Suprapubic skin (tissue), 3 donors: ENCODE measurements around the gene COL9A1.
"Not testable (repeated sequence)": the region's sequence is repeated elsewhere in the genome, so short reads cannot be mapped to it uniquely, and the experiment has no call there.

Experiments used
- POLR2A ChIP-seq, 2 donors: fragments of 450-650 bp; IDR thresholded peaks; one replicate each; pipeline ENCODE4 v1.6.1; 2017; ENCODE audit warnings: antibody characterized with exemption in 2 of 2, mild to moderate bottlenecking in 2 of 2, moderate library complexity in 2 of 2
- TF ChIP-seq, protein P1 (sequence below), 2 donors: fragments of 200-600 bp in 1 of 2; fragments of 450-650 bp in 1 of 2; sonication (generic) in 1 of 2; IDR thresholded peaks; one replicate each; pipeline ENCODE4 v1.5.1; 2016 to 2019; ENCODE audit warnings: antibody characterized with exemption in 2 of 2, mild to moderate bottlenecking in 1 of 2, moderate library complexity in 1 of 2

DNA sequence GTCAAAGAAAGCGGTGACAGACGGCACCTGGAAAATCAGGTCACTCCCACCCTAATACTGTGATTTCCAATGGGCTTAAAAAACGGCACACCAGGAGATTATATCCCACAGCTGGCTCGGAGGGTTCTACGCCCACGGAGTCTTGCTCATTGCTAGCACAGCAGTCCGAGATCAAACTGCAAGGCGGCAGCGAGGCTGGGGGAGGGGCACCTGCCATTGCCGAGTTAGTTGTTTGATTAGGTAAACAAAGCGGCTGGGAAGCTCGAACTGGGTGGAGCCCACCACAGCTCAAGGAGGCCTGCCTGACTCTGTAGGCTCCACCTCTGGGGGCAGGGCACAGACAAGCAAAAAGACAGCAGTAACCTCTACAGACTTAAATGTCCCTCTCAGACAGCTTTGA lies 14.9 kb upstream of the COL9A1 start:
- TF ChIP-seq, protein P1, sequence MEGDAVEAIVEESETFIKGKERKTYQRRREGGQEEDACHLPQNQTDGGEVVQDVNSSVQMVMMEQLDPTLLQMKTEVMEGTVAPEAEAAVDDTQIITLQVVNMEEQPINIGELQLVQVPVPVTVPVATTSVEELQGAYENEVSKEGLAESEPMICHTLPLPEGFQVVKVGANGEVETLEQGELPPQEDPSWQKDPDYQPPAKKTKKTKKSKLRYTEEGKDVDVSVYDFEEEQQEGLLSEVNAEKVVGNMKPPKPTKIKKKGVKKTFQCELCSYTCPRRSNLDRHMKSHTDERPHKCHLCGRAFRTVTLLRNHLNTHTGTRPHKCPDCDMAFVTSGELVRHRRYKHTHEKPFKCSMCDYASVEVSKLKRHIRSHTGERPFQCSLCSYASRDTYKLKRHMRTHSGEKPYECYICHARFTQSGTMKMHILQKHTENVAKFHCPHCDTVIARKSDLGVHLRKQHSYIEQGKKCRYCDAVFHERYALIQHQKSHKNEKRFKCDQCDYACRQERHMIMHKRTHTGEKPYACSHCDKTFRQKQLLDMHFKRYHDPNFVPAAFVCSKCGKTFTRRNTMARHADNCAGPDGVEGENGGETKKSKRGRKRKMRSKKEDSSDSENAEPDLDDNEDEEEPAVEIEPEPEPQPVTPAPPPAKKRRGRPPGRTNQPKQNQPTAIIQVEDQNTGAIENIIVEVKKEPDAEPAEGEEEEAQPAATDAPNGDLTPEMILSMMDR (IDR thresholded peaks at IDR 0.05), result not testable (repeated sequence)
- TF ChIP-seq POLR2A (IDR thresholded peaks at IDR 0.05), result not testable (repeated sequence)
